BLaER1 (cell line): ENCODE measurements around the gene ASAP3.
"Not testable (repeated sequence)": the region's sequence is repeated elsewhere in the genome, so short reads cannot be mapped to it uniquely, and the experiment has no call there.

ENCODE experiments used
- H3K27ac ChIP-seq: shearing (Covaris generic); formaldehyde crosslinking; 2 replicates; pipeline ENCODE4 v1.8.1; 2022
- H3K27me3 ChIP-seq: shearing (Covaris generic); formaldehyde crosslinking; 2 replicates; pipeline ENCODE4 v1.8.1; 2022
- H3K36me3 ChIP-seq: shearing (Covaris generic); formaldehyde crosslinking; 2 replicates; pipeline ENCODE4 v1.8.1; 2022
- H3K4me1 ChIP-seq: shearing (Covaris generic); formaldehyde crosslinking; 2 replicates; pipeline ENCODE4 v1.8.1; 2022
- H3K4me2 ChIP-seq: shearing (Covaris generic); formaldehyde crosslinking; 2 replicates; pipeline ENCODE4 v1.8.1; 2022
- H3K4me3 ChIP-seq: shearing (Covaris generic); formaldehyde crosslinking; 2 replicates; pipeline ENCODE4 v1.8.1; 2022
- H3K9ac ChIP-seq: shearing (Covaris generic); formaldehyde crosslinking; 2 replicates; pipeline ENCODE4 v1.8.1; 2022
- H3K9me3 ChIP-seq: shearing (Covaris generic); formaldehyde crosslinking; 2 replicates; pipeline ENCODE4 v1.8.1; 2022
- H4K20me1 ChIP-seq: shearing (Covaris generic); formaldehyde crosslinking; 2 replicates; pipeline ENCODE4 v1.8.1; 2022
- Cebpa-rat ChIP-seq: shearing (Covaris generic); IDR thresholded peaks from 2 replicates; pipeline ENCODE4 v1.8.1; 2022

The ASAP3 gene

GRCh38 chr1:23515905-23516304, 31.9 kb upstream of the ASAP3 start:
- Histone ChIP-seq H3K4me1 (peaks cover 12% of the 10 kb centered on the region), H3K4me3 (no peak overlapping the region), H3K27ac (0 out of 2 replicates have a peak overlapping the region, but pooled peaks have one; percentile 14), H4K20me1 (peaks cover 93% of the 10 kb centered on the region), H3K9ac (no peak overlapping the region), H3K36me3 (peaks cover 100% of the 10 kb centered on the region), H3K9me3 (no peaks in the 10 kb centered on the region), H3K27me3 (no peaks in the 10 kb centered on the region), H3K4me2 (no peak overlapping the region)
- no peak for TF ChIP-seq Cebpa-rat

- Histone ChIP-seq H3K36me3 (peaks cover 100% of the 10 kb centered on the region), H3K9me3 (no peaks in the 10 kb centered on the region), H3K27me3 (no peaks in the 10 kb centered on the region), H3K27ac (no peak overlapping the region), H3K9ac (no peak overlapping the region), H3K4me3 (no peak overlapping the region), H4K20me1 (peaks cover 98% of the 10 kb centered on the region), H3K4me1 (peaks cover 4% of the 10 kb centered on the region; the same call in 1 of the 2 replicates), H3K4me2 (no peak overlapping the region)
- TF ChIP-seq Cebpa-rat = no peak
Observed at GRCh38 chr1:23514111-23514679, 30.2 kb upstream of the ASAP3 start.

- H3K9ac ChIP-seq = no peak overlapping the region
- H4K20me1 ChIP-seq = peaks cover 89% of the 10 kb centered on the region
- H3K27ac ChIP-seq = peak overlapping the region; percentile 60; the same call in 1 of the 2 replicates
- peaks cover 33% of the 10 kb centered on the region for H3K4me1 ChIP-seq
- H3K9me3 ChIP-seq = no peaks in the 10 kb centered on the region
- TF ChIP-seq Cebpa-rat = no peak
- peaks cover 100% of the 10 kb centered on the region for H3K36me3 ChIP-seq
- H3K27me3 ChIP-seq = no peaks in the 10 kb centered on the region
- H3K4me3 ChIP-seq = no peak overlapping the region
- no peak overlapping the region for H3K4me2 ChIP-seq
Observed at GRCh38 chr1:23509896-23510295, 25.9 kb upstream of the ASAP3 start.

GRCh38 chr1:23506376-23507107, 22.6 kb upstream of the ASAP3 start:
- Histone ChIP-seq H3K27ac (peak overlapping the region; percentile 45; the same call in 1 of the 2 replicates), H3K9me3 (no peaks in the 10 kb centered on the region), H4K20me1 (peaks cover 55% of the 10 kb centered on the region), H3K9ac (no peak overlapping the region), H3K4me3 (no peak overlapping the region), H3K4me1 (peaks cover 33% of the 10 kb centered on the region), H3K27me3 (no peaks in the 10 kb centered on the region), H3K36me3 (peaks cover 66% of the 10 kb centered on the region), H3K4me2 (0 out of 2 replicates have a peak overlapping the region, but pooled peaks have one; percentile 14)
- TF ChIP-seq Cebpa-rat = no peak

GRCh38 chr1:23505851-23506250, 21.9 kb upstream of the ASAP3 start:
- peaks cover 48% of the 10 kb centered on the region for H4K20me1 ChIP-seq
- no peaks in the 10 kb centered on the region for H3K9me3 ChIP-seq
- H3K9ac ChIP-seq = no peak overlapping the region
- TF ChIP-seq Cebpa-rat = no peak
- H3K4me2 ChIP-seq = no peak overlapping the region
- H3K36me3 ChIP-seq = peaks cover 60% of the 10 kb centered on the region
- no peak overlapping the region for H3K4me3 ChIP-seq
- H3K4me1 ChIP-seq = peaks cover 33% of the 10 kb centered on the region
- no peak overlapping the region for H3K27ac ChIP-seq
- no peaks in the 10 kb centered on the region for H3K27me3 ChIP-seq

GRCh38 chr1:23504156-23504555, 20.2 kb upstream of the ASAP3 start:
- Histone ChIP-seq H4K20me1 (peaks cover 31% of the 10 kb centered on the region; the same call in 1 of the 2 replicates), H3K36me3 (peaks cover 43% of the 10 kb centered on the region), H3K4me1 (peaks cover 29% of the 10 kb centered on the region)
- not testable (repeated sequence) for H3K9me3 ChIP-seq, H3K27me3 ChIP-seq, H3K4me2 ChIP-seq, H3K27ac ChIP-seq, H3K9ac ChIP-seq, H3K4me3 ChIP-seq

- H3K4me3 ChIP-seq = no peak overlapping the region
- H3K9ac ChIP-seq = no peak overlapping the region
- no peaks in the 10 kb centered on the region for H3K27me3 ChIP-seq
- no peak overlapping the region for H3K27ac ChIP-seq
- TF ChIP-seq Cebpa-rat = no peak
- H3K36me3 ChIP-seq = peaks cover 30% of the 10 kb centered on the region
- no peak overlapping the region for H3K4me2 ChIP-seq
- no peaks in the 10 kb centered on the region for H3K9me3 ChIP-seq
- peaks cover 17% of the 10 kb centered on the region for H3K4me1 ChIP-seq
- H4K20me1 ChIP-seq = peaks cover 19% of the 10 kb centered on the region; the same call in 1 of the 2 replicates
Observed at GRCh38 chr1:23502951-23503350, 19.0 kb upstream of the ASAP3 start.

GRCh38 chr1:23500466-23500865, 16.5 kb upstream of the ASAP3 start:
- Histone ChIP-seq H3K9me3 (no peaks in the 10 kb centered on the region), H4K20me1 (no peaks in the 10 kb centered on the region), H3K36me3 (peaks cover 6% of the 10 kb centered on the region), H3K4me3 (no peak overlapping the region), H3K9ac (no peak overlapping the region), H3K4me2 (no peak overlapping the region), H3K27me3 (no peaks in the 10 kb centered on the region), H3K27ac (no peak overlapping the region), H3K4me1 (peaks cover 7% of the 10 kb centered on the region)
- TF ChIP-seq Cebpa-rat = no peak

- Histone ChIP-seq H3K27ac (peak overlapping the region; percentile 28; the same call in 1 of the 2 replicates), H3K36me3 (no peaks in the 10 kb centered on the region), H4K20me1 (no peaks in the 10 kb centered on the region), H3K9me3 (no peaks in the 10 kb centered on the region), H3K9ac (no peak overlapping the region), H3K4me3 (no peak overlapping the region), H3K4me1 (peaks cover 7% of the 10 kb centered on the region), H3K4me2 (no peak overlapping the region), H3K27me3 (no peaks in the 10 kb centered on the region)
- no peak for TF ChIP-seq Cebpa-rat
Observed at GRCh38 chr1:23497777-23498439, 13.9 kb upstream of the ASAP3 start.
